ENCODE measurements around the gene KIAA1958. TPM values are rescaled to one million over a fixed set of nuclear protein-coding genes. Genes with fewer than 3 reads are reported as not detected.

Gene KIAA1958, protein sequence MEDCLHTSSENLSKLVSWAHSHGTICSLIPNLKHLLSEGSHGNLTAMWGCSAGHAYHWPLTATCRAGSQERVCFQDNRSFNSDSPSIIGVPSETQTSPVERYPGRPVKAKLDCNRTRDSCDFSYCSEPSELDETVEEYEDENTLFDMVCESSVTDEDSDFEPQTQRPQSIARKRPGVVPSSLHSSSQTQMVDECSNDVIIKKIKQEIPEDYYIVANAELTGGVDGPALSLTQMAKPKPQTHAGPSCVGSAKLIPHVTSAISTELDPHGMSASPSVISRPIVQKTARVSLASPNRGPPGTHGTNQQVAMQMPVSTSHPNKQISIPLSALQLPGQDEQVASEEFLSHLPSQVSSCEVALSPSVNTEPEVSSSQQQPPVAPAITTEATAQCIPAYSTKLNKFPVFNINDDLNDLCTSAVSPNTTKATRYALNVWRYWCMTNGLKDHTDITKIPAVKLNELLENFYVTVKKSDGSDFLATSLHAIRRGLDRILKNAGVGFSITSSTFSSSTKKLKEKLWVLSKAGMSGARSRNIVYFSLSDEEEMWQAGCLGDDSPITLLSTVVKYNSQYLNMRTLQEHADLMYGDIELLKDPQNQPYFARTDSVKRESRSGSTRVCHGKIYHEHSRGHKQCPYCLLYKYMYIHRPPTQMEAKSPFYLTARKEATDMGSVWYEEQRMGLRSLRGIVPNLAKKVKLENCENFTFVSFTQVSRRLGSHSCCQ
- 1 to 10 TPM; 2.0 to 6.0 (median 4.8) TPM for total RNA-seq

GRCh38 chr9:112486221-112487007, at the start of gene KIAA1958:
Gene KIAA1958 (plus strand): TSS chr9:112486827. CDS start chr9:112574081, 87,254 bp downstream.
- DNase-seq (ENCODE audit: low spot score) (peak; percentile 32), ATAC-seq (ENCODE audit: low FRiP score) (peak; percentile 95)
- TF ChIP-seq, protein P1, sequence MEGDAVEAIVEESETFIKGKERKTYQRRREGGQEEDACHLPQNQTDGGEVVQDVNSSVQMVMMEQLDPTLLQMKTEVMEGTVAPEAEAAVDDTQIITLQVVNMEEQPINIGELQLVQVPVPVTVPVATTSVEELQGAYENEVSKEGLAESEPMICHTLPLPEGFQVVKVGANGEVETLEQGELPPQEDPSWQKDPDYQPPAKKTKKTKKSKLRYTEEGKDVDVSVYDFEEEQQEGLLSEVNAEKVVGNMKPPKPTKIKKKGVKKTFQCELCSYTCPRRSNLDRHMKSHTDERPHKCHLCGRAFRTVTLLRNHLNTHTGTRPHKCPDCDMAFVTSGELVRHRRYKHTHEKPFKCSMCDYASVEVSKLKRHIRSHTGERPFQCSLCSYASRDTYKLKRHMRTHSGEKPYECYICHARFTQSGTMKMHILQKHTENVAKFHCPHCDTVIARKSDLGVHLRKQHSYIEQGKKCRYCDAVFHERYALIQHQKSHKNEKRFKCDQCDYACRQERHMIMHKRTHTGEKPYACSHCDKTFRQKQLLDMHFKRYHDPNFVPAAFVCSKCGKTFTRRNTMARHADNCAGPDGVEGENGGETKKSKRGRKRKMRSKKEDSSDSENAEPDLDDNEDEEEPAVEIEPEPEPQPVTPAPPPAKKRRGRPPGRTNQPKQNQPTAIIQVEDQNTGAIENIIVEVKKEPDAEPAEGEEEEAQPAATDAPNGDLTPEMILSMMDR (IDR thresholded peaks at IDR 0.05) = no peak

DNA sequence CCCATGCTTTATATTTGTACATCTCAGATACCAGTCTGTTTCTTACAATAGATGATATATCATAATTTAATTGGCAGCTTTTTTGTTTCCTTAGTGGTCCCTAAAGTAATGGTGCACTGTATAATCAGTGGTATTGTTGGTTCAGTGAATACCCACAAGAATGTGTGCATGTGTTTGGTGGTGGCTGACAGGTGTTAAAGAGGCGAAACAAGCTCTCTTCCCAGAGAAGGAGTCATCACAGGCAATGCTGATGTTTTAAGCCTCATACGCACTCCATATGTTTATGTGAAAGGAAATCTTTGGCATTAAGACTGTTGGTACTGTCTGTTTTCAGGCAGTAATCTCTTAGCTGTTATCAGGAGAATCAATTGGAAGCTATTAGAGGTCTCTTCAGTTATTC, 49.2 kb upstream of the KIAA1958 start:
- DNase-seq (ENCODE audit: low spot score) = no peak
- TF ChIP-seq, protein P1 (IDR thresholded peaks at IDR 0.05) = no peak
- no peak for ATAC-seq (ENCODE audit: low FRiP score)

GRCh38 chr9:112439171-112439570, 47.5 kb upstream of the KIAA1958 start:
- TF ChIP-seq, protein P1 (IDR thresholded peaks at IDR 0.05) = no peak
- no peak for DNase-seq (ENCODE audit: low spot score)
- ATAC-seq (ENCODE audit: low FRiP score) = no peak

GRCh38 chr9:112439825-112440224, 46.8 kb upstream of the KIAA1958 start:
- TF ChIP-seq, protein P1 (IDR thresholded peaks at IDR 0.05) = no peak
- ATAC-seq (ENCODE audit: low FRiP score) (no peak), DNase-seq (ENCODE audit: low spot score) (no peak)

DNA sequence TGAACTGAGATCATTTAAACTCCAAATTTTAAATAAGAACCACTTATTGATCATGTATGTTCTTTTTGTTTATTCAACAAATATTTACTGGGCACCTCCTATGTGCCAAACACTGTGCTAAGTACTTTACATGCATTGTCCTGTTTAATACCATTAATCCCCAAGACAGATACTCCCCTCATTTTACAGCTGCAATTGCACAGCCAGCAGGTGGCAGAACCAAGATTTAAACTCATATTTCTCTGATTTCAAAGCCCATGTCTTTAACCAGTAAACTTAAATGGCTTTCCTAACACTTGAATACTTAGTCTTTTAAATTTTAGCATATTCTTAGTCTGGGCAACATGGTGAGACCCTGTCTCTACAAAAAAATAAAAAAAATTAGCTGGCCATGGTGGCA, 43.4 kb upstream of the KIAA1958 start:
- TF ChIP-seq, protein P1 (IDR thresholded peaks at IDR 0.05) = no peak
- ATAC-seq (ENCODE audit: low FRiP score) (no peak), DNase-seq (ENCODE audit: low spot score) (no peak)

GRCh38 chr9:112443636-112444035, 43.0 kb upstream of the KIAA1958 start:
- ATAC-seq (ENCODE audit: low FRiP score) = no peak
- TF ChIP-seq, protein P1 (IDR thresholded peaks at IDR 0.05) = no peak
- no peak for DNase-seq (ENCODE audit: low spot score)

Data from omental fat pad (tissue), 4 donors.